Nephron progenitor cell (in vitro differentiated cells): ENCODE results near the gene EIF4E1B.

Source experiments
- DNase-seq: peaks from one replicate; pipeline ENCODE4 v3.0.0; 2021
- H3K27ac Mint-ChIP-seq: 2 replicates; pipeline ENCODE4 v1.8.0; 2021; ENCODE audit warnings: mild to moderate bottlenecking, moderate library complexity, mixed read lengths
- H3K27me3 Mint-ChIP-seq: 2 replicates; pipeline ENCODE4 v1.8.0; 2021; ENCODE audit warnings: mild to moderate bottlenecking, low read depth, mixed read lengths; ENCODE audit not compliant: poor library complexity
- H3K36me3 Mint-ChIP-seq: 2 replicates; pipeline ENCODE4 v1.8.0; 2021; ENCODE audit warnings: low read depth, mixed read lengths
- H3K4me1 Mint-ChIP-seq: 2 replicates; pipeline ENCODE4 v1.8.0; 2021; ENCODE audit warnings: mixed read lengths
- H3K4me3 Mint-ChIP-seq: 2 replicates; pipeline ENCODE4 v1.8.0; 2021; ENCODE audit warnings: mild to moderate bottlenecking, moderate library complexity, mixed read lengths
- H3K9me3 Mint-ChIP-seq: 2 replicates; pipeline ENCODE4 v1.8.0; 2021; ENCODE audit warnings: mild to moderate bottlenecking, moderate library complexity, mixed read lengths
- CTCF ChIP-seq: fragments of 200-600 bp; sonication (generic); IDR thresholded peaks from 2 replicates; pipeline ENCODE4 v1.5.0; 2021; ENCODE audit warnings: antibody characterized with exemption

Gene EIF4E1B

DNA sequence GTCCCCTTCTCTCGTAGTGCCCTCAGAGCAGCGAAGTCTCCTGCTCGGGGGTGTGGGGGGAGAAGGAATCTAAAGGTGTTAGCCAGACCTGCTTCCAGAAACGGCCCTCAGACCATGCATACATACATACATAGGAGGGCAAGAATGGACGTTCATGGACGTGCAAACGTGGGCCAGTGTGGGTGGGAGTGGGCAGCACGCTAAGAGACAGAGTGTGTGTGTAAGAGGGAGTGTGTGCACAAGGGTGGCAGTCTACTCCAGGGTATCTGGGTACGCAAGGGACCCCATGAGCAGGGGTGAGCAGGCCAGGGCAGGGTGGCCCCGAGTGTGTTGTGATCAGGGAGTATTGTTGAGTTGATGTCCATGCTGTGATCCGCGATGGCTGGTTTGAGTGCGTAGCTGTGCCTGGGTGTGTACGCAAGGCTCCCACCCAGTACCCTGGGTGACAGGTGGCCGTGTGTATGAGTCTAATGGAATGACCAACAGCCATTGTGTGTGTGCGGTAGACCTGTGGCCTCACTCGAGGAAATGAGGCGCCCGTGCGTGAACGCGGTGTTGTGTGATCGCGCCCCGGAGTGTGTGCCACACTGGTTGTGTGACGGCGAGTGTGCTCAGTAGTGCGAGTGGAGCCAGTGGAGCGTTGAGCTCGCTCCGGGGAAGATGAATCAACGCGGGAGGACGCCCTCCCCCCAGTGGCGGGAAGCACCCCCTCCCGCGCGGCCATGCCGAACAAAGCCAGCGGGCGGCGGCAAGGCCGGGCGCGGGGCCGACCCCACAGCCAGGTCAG is 21.3 kb upstream of the EIF4E1B start:
- peak overlapping the region; percentile 92 for H3K27ac Mint-ChIP-seq
- no peak for TF ChIP-seq CTCF
- DNase-seq = no peak
- H3K4me1 Mint-ChIP-seq = peaks cover 30% of the 10 kb centered on the region
- no peaks in the 10 kb centered on the region for H3K9me3 Mint-ChIP-seq
- H3K36me3 Mint-ChIP-seq = no peaks in the 10 kb centered on the region
- H3K4me3 Mint-ChIP-seq = peak overlapping the region; percentile 90
- peaks cover 25% of the 10 kb centered on the region for H3K27me3 Mint-ChIP-seq

- peak within 1 kb of the TSS; percentile 92 for H3K27ac Mint-ChIP-seq
- peak; percentile 89 for DNase-seq
- peaks cover 31% of the 10 kb centered on the region for H3K27me3 Mint-ChIP-seq
Measured at GRCh38 chr5:176609724-176610434, 20.6 kb upstream of the EIF4E1B start, which contains the start of gene GPRIN1. GPRIN1 (minus strand) TSS chr5:176610156; CDS start chr5:176599834, 10,322 bp downstream.

DNA sequence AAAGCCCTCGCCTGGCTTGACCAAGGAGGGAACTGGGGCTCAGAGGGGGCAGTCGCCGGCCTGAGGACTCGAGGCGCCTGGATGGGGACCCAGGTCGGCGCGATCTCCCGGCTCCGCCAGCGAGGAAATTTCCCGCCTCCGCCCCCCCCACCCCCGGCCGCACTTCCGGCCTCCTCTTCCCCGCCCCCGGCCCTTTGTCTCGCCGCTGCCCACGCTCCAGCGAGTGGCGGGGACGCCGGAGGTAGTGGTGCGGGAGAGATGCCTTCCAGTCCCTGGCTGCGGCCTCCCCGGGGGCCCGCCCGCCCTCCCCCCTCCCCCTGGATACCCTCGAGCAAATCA is 20.1 kb upstream of the EIF4E1B start:
- peaks cover 36% of the 10 kb centered on the region for H3K27me3 Mint-ChIP-seq
- H3K4me1 Mint-ChIP-seq = peaks cover 30% of the 10 kb centered on the region

More at GRCh38 chr5:176609724-176610434, 20.6 kb upstream of the EIF4E1B start, which contains the start of gene GPRIN1:
- Mint-ChIP-seq H3K36me3 (no peaks in the 10 kb centered on the region), H3K9me3 (no peaks in the 10 kb centered on the region), H3K4me3 (peak within 1 kb of the TSS; percentile 90), H3K4me1 (peaks cover 30% of the 10 kb centered on the region)
- no peak for TF ChIP-seq CTCF

DNA sequence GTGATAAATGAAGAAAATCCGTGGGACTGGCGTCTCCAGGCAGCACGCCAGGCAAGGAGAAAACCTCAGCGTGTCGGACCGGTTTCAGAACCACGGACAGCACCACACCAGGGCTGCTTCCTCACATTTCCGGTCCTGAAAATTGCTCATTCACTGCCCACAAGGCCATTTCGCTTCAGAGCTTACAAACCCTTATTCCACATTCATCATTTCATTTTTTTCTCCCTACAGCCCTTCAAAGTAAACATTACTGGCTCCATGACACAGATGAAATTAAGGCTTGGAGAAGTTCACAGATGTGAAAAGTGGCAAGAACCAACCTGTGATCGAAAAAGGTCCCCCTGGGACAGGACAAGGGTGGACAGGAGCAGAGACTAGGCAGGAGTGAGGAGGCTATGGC is 19.0 kb upstream of the EIF4E1B start:
- Mint-ChIP-seq H3K9me3 (no peaks in the 10 kb centered on the region), H3K4me3 (no peak overlapping the region), H3K27ac (no peak overlapping the region), H3K36me3 (no peaks in the 10 kb centered on the region), H3K27me3 (peaks cover 46% of the 10 kb centered on the region), H3K4me1 (peaks cover 23% of the 10 kb centered on the region)
- no peak for TF ChIP-seq CTCF
- peak; percentile 93 for DNase-seq

More for the DNA sequence above, 20.1 kb upstream of the EIF4E1B start:
- DNase-seq = peak; percentile 30
- no peaks in the 10 kb centered on the region for H3K9me3 Mint-ChIP-seq
- no peaks in the 10 kb centered on the region for H3K36me3 Mint-ChIP-seq
- TF ChIP-seq CTCF = no peak
- peak overlapping the region; percentile 77 for H3K4me3 Mint-ChIP-seq
- no peak overlapping the region for H3K27ac Mint-ChIP-seq

- Mint-ChIP-seq H3K36me3 (no peaks in the 10 kb centered on the region), H3K4me3 (no peak overlapping the region), H3K9me3 (no peaks in the 10 kb centered on the region), H3K4me1 (peaks cover 21% of the 10 kb centered on the region), H3K27me3 (peaks cover 52% of the 10 kb centered on the region), H3K27ac (no peak overlapping the region)
- no peak for DNase-seq
- TF ChIP-seq CTCF = no peak
Measured at GRCh38 chr5:176612008-176612407, 18.5 kb upstream of the EIF4E1B start.
